Neuronal stem cell (in vitro differentiated cells): ENCODE data around the gene SPATC1L.

Experiments
- DNase-seq: peaks from one replicate; pipeline ENCODE4 v3.0.0-alpha.2; 2013; ENCODE audit warnings: low spot score
- H2AFZ ChIP-seq: one replicate; pipeline ENCODE4 v1.6.1; 2013; ENCODE audit warnings: mild to moderate bottlenecking, low read length, inconsistent platforms
- H2AK5ac ChIP-seq: 2 replicates; pipeline ENCODE4 v1.6.1; 2013; ENCODE audit warnings: low read depth, mild to moderate bottlenecking, inconsistent platforms, low read length, moderate library complexity, mixed read lengths
- H2BK120ac ChIP-seq: 2 replicates; pipeline ENCODE4 v1.6.1; 2013; ENCODE audit warnings: low read depth, mild to moderate bottlenecking, inconsistent platforms, low read length, moderate library complexity, mixed read lengths
- H2BK12ac ChIP-seq: one replicate; pipeline ENCODE4 v1.6.1; 2013; ENCODE audit warnings: low read length, inconsistent platforms
- H2BK15ac ChIP-seq: 2 replicates; pipeline ENCODE4 v1.6.1; 2013; ENCODE audit warnings: mild to moderate bottlenecking, low read length, inconsistent platforms, mixed read lengths
- H2BK5ac ChIP-seq: one replicate; pipeline ENCODE4 v1.6.1; 2013; ENCODE audit warnings: inconsistent platforms, mild to moderate bottlenecking, low read length, moderate library complexity
- H3K14ac ChIP-seq: one replicate; pipeline ENCODE4 v1.6.1; 2013; ENCODE audit warnings: low read length, inconsistent platforms
- H3K18ac ChIP-seq: 2 replicates; pipeline ENCODE4 v1.6.1; 2013; ENCODE audit warnings: low read length, inconsistent platforms
- H3K23ac ChIP-seq: 2 replicates; pipeline ENCODE4 v1.6.1; 2013; ENCODE audit warnings: low read depth, mild to moderate bottlenecking, mixed read lengths, low read length, inconsistent platforms; ENCODE audit not compliant: poor library complexity
- H3K27ac ChIP-seq: replicated peaks from 3 replicates; pipeline ENCODE4 v1.5.1; 2013; ENCODE audit warnings: low read length, inconsistent platforms
- H3K27me3 ChIP-seq, 3 experiments: 2 replicates each; pipeline ENCODE4 v1.6.1; 2013; ENCODE audit warnings: low read length in 3 of 3, mild to moderate bottlenecking in 2 of 3, inconsistent platforms in 1 of 3, low read depth in 1 of 3, mixed read lengths in 1 of 3, moderate library complexity in 1 of 3; ENCODE audit not compliant: control insufficient read depth in 3 of 3, insufficient read depth in 3 of 3
- H3K36me3 ChIP-seq, 2 donors: replicated peaks in 1 of 2; 2 replicates each; pipeline ENCODE4 v1.6.1; 2013; ENCODE audit warnings: low read length in 2 of 2; ENCODE audit not compliant: control insufficient read depth in 2 of 2, insufficient read depth in 2 of 2
- H3K4ac ChIP-seq: 2 replicates; pipeline ENCODE4 v1.6.1; 2013; ENCODE audit warnings: inconsistent platforms, mild to moderate bottlenecking, low read length, moderate library complexity
- H3K4me1 ChIP-seq, 2 donors: 1 replicate in 1 of 2; 2 replicates in 1 of 2; pipeline ENCODE4 v1.6.1; 2013; ENCODE audit warnings: low read length in 2 of 2, low read depth in 1 of 2; ENCODE audit not compliant: control insufficient read depth in 2 of 2, insufficient read depth in 1 of 2
- H3K4me2 ChIP-seq: one replicate; pipeline ENCODE4 v1.6.1; 2013; ENCODE audit warnings: mild to moderate bottlenecking, low read length, inconsistent platforms; ENCODE audit not compliant: insufficient read depth, poor library complexity, severe bottlenecking
- H3K4me3 ChIP-seq, 2 donors: 2 replicates each; pipeline ENCODE4 v1.5.1; 2013; ENCODE audit warnings: low read length in 2 of 2, mild to moderate bottlenecking in 2 of 2, inconsistent platforms in 1 of 2, moderate library complexity in 1 of 2
- H3K79me1 ChIP-seq: one replicate; pipeline ENCODE4 v1.6.1; 2013; ENCODE audit warnings: low read depth, mild to moderate bottlenecking, inconsistent platforms, low read length, moderate library complexity
- H3K9ac ChIP-seq: one replicate; pipeline ENCODE4 v1.6.1; 2013; ENCODE audit warnings: mild to moderate bottlenecking, low read depth, low read length, inconsistent platforms; ENCODE audit not compliant: poor library complexity
- H3K9me3 ChIP-seq, 2 donors: replicated peaks in 1 of 2; 2 replicates each; pipeline versions ENCODE3 to v1.6.1; 2013; ENCODE audit warnings: low read length in 2 of 2, mild to moderate bottlenecking in 2 of 2, inconsistent platforms in 1 of 2, low read depth in 1 of 2, mixed read lengths in 1 of 2, moderate library complexity in 1 of 2; ENCODE audit not compliant: control insufficient read depth in 2 of 2, insufficient read depth in 1 of 2
- H4K8ac ChIP-seq: one replicate; pipeline ENCODE4 v1.6.1; 2013; ENCODE audit warnings: low read depth, mild to moderate bottlenecking, inconsistent platforms, low read length, moderate library complexity
- H4K91ac ChIP-seq: one replicate; pipeline ENCODE4 v1.6.1; 2013; ENCODE audit warnings: low read length, low read depth, mild to moderate bottlenecking, inconsistent platforms; ENCODE audit not compliant: poor library complexity
- WGBS, 2 donors: extraction: QIAGEN DNeasy Blood & Tissue Kit; methylation state at CpG; one replicate each; pipeline ENCODE4 v1.1.7; 2013; ENCODE audit warnings: missing lambda C conversion rate in 2 of 2, mixed read lengths in 1 of 2; ENCODE audit not compliant: insufficient read length in 2 of 2, insufficient replicate concordance in 1 of 2; ENCODE audit errors: extremely low coverage in 2 of 2; 5-methylcytosine and 5-hydroxymethylcytosine counted together

SPATC1L gene

DNA sequence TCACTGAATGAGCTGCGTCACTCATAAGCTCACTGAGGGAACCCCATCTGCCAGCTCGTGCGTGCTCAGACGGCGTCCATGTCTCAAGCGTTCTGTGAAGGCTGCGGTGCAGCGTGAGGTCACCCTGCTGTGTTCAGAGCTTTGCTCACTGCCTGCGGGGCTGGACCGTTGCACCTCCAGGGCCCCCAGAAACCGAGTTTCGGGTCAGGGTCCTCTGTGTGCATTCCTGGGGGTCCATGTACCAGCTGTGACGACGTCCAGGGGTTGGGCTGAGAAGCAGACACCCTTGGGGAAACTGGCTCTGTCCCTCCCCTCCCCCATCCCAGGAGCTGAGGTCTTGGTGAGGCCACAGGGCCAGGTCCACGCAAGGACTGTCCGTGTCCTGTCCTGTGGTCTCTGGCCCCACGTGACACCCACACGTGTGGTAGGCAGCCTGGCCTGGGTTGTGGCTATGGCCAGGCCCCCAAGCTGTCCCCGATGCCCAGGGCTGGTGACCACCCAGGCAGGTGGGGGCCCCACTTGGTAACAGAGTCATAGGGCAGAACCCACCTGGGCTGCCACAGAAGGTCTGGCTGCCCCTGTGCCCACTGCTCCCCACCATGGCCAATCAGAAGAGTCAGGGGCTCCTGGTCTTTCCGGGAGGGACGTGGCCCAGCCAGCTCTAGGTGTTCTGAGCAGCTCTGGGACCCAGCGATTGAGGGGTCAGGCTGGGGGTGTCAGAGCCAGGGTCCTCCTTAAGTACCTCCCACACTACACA is 53.2 kb downstream of the SPATC1L start:
- Histone ChIP-seq H2BK15ac (no peak overlapping the region), H4K91ac (no peak overlapping the region), H2AK5ac (peak overlapping the region; percentile 96), H3K14ac (peak overlapping the region; percentile 38), H3K4me2 (no peak overlapping the region), H3K18ac (peak overlapping the region; percentile 76), H3K36me3 (no peaks in the 10 kb centered on the region), H3K9me3 (peaks cover 0 to 2% of the 10 kb centered on the region in 2 donors), H2AFZ (no peak overlapping the region), H3K79me1 (no peaks in the 10 kb centered on the region), H3K27me3 (no peaks in the 10 kb centered on the region), H3K9ac (no peak overlapping the region), H2BK12ac (no peak overlapping the region), H4K8ac (no peak overlapping the region), H2BK5ac (no peak overlapping the region), H3K4me1 (peaks cover 0 to 9% of the 10 kb centered on the region in 2 donors), H3K4ac (no peak overlapping the region), H3K4me3 (peak overlapping the region in 1 of 2 donors; percentile 27), H3K27ac (no peak overlapping the region), H2BK120ac (peak overlapping the region; percentile 76), H3K23ac (peak overlapping the region; percentile 95)
- DNase-seq = no peak
- no CpG with 5 or more reads among the region's 22 CpGs for WGBS, 2 donors

GRCh38 chr21:46129846-46130651 is 54.2 kb downstream of the SPATC1L start:
- Histone ChIP-seq H2AFZ (no peak overlapping the region), H3K36me3 (no peaks in the 10 kb centered on the region), H2BK15ac (peak overlapping the region; percentile 49), H3K27me3 (no peaks in the 10 kb centered on the region), H3K23ac (peak overlapping the region; percentile 59), H3K14ac (no peak overlapping the region), H3K4me3 (no peak overlapping the region), H2BK5ac (no peak overlapping the region), H3K4me1 (peaks cover 0 to 9% of the 10 kb centered on the region in 2 donors), H3K4me2 (no peak overlapping the region), H2AK5ac (peak overlapping the region; percentile 61), H3K18ac (no peak overlapping the region), H3K27ac (no peak overlapping the region), H2BK12ac (no peak overlapping the region), H3K79me1 (no peaks in the 10 kb centered on the region), H3K9me3 (peaks cover 0 to 2% of the 10 kb centered on the region in 2 donors), H4K91ac (no peak overlapping the region), H3K9ac (no peak overlapping the region), H3K4ac (no peak overlapping the region), H2BK120ac (peak overlapping the region; percentile 76), H4K8ac (no peak overlapping the region)
- no CpG with 5 or more reads among the region's 27 CpGs for WGBS, 2 donors
- no peak for DNase-seq

DNA sequence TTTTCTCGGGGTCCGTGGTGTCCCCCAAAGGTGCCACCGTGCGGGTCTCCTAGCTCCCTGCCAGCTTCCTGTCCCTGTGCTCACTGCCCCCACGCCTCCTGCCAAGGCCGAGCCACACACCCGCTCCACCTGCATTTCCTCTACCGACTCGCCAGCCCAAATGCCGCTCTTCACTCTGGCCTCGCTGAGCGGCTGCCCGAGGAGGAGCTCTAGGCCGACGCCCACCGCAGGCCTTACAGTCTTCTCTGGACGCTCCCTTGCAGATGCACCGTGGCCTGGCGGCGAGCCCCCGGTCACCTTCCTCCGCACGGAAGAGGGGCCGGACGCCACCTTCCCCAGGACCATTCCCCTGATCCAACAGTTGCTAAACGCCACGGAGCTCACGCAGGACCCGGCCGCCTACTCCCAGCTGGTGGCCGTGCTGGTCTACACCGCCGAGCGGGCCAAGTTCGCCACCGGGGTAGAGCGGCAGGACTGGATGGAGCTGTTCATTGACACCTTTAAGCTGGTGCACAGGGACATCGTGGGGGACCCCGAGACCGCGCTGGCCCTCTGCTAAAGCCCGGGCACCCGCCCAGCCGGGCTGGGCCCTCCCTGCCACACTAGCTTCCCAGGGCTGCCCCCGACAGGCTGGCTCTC is 55.2 kb downstream of the SPATC1L start:
- Histone ChIP-seq H3K18ac (peak overlapping the region; percentile 87), H2BK12ac (peak overlapping the region; percentile 73), H4K91ac (no peak overlapping the region), H3K23ac (peak overlapping the region; percentile 60), H3K27ac (no peak overlapping the region), H3K79me1 (no peaks in the 10 kb centered on the region), H3K4me3 (no peak overlapping the region), H3K27me3 (no peaks in the 10 kb centered on the region), H3K9me3 (no peaks in the 10 kb centered on the region), H3K4ac (no peak overlapping the region), H3K36me3 (no peaks in the 10 kb centered on the region), H2BK15ac (peak overlapping the region; percentile 95), H3K4me2 (no peak overlapping the region), H3K4me1 (peaks cover 0 to 9% of the 10 kb centered on the region in 2 donors), H2AFZ (no peak overlapping the region), H4K8ac (no peak overlapping the region), H2AK5ac (peak overlapping the region; percentile 93), H3K9ac (peak overlapping the region; percentile 21), H2BK5ac (peak overlapping the region; percentile 6), H2BK120ac (no peak overlapping the region), H3K14ac (peak overlapping the region; percentile 71)
- WGBS, 2 donors = no CpG with 5 or more reads among the region's 45 CpGs
- DNase-seq = no peak
